WTC11 (cell line): ENCODE measurements around the gene RTF2. TPM values are rescaled to one million over a fixed set of nuclear protein-coding genes. Genes with fewer than 3 reads are reported as not detected.

Experiments
- ATAC-seq: fragments of 200-7000 bp; cut with Tn5 transposase; 2 replicates; pipeline ENCODE4 v1.10.0; 2021; ENCODE audit warnings: mild to moderate bottlenecking, moderate library complexity
- CTCF ChIA-PET: fragments of 300-600 bp; sonication (Branson Sonifier 250); formaldehyde crosslinking; loops from one replicate; lab custom pipeline; 2021; ENCODE audit warnings: antibody characterized with exemption; lab: Charles Lee
- POLR2A ChIA-PET: fragments of 350-600 bp; sonication (Branson Sonifier 250); formaldehyde crosslinking; loops from one replicate; lab custom pipeline; 2021; ENCODE audit warnings: antibody characterized with exemption; lab: Charles Lee
- DNase-seq: peaks from one replicate; pipeline ENCODE4 v3.0.0; 2021; ENCODE audit warnings: low spot score
- H3K27ac Mint-ChIP-seq: 2 replicates; pipeline ENCODE4 v1.8.0; 2021; ENCODE audit warnings: mixed read lengths
- H3K27me3 Mint-ChIP-seq: 2 replicates; pipeline ENCODE4 v1.8.0; 2021; ENCODE audit warnings: low read depth, mild to moderate bottlenecking, moderate library complexity, mixed read lengths
- H3K36me3 Mint-ChIP-seq: 2 replicates; pipeline ENCODE4 v1.8.0; 2021; ENCODE audit warnings: mixed read lengths
- H3K4me1 Mint-ChIP-seq: 2 replicates; pipeline ENCODE4 v1.8.0; 2022; ENCODE audit warnings: mixed read lengths
- H3K4me3 Mint-ChIP-seq: 2 replicates; pipeline ENCODE4 v1.8.0; 2021; ENCODE audit warnings: mild to moderate bottlenecking, moderate library complexity, mixed read lengths
- H3K9me3 Mint-ChIP-seq: 2 replicates; pipeline ENCODE4 v1.8.0; 2021; ENCODE audit warnings: mixed read lengths
- ESRRA ChIP-seq: sonication (generic); formaldehyde crosslinking; IDR thresholded peaks from 2 replicates; pipeline ENCODE4 v1.8.1; 2022; ENCODE audit warnings: mild to moderate bottlenecking, missing genetic modification reagents, borderline replicate concordance
- FOXJ3 ChIP-seq: sonication (generic); formaldehyde crosslinking; IDR thresholded peaks from 2 replicates; pipeline ENCODE4 v1.9.0; 2021; ENCODE audit warnings: missing genetic modification reagents, mild to moderate bottlenecking, borderline replicate concordance
- FOXK1 ChIP-seq: sonication (generic); formaldehyde crosslinking; IDR thresholded peaks from 2 replicates; pipeline ENCODE4 v1.8.0; 2022; ENCODE audit warnings: mild to moderate bottlenecking, moderate library complexity, missing genetic modification reagents
- NFATC4 ChIP-seq: fragments of 250-450 bp; sonication (Bioruptor Pico); IDR thresholded peaks from 2 replicates; pipeline ENCODE4 v1.9.0; 2021; ENCODE audit warnings: mild to moderate bottlenecking
- NR1H2 ChIP-seq: sonication (generic); formaldehyde crosslinking; IDR thresholded peaks from 2 replicates; pipeline ENCODE4 v1.9.0; 2021; ENCODE audit warnings: mild to moderate bottlenecking, moderate library complexity, missing genetic modification reagents
- NR3C1 ChIP-seq: sonication (generic); formaldehyde crosslinking; conservative IDR thresholded peaks from 2 replicates; pipeline ENCODE4 v1.8.1; 2023; ENCODE audit warnings: low read depth, mild to moderate bottlenecking, missing genetic modification reagents
- SMAD4 ChIP-seq: sonication (generic); formaldehyde crosslinking; IDR thresholded peaks from 2 replicates; pipeline ENCODE4 v1.8.0; 2022; ENCODE audit warnings: mild to moderate bottlenecking, missing genetic modification reagents
- SOX15 ChIP-seq: fragments of 250-450 bp; sonication (Bioruptor Pico); IDR thresholded peaks from 2 replicates; pipeline ENCODE4 v1.9.0; 2021; ENCODE audit warnings: mild to moderate bottlenecking
- ZNF263 ChIP-seq: sonication (generic); formaldehyde crosslinking; IDR thresholded peaks from 2 replicates; pipeline ENCODE4 v1.8.1; 2022; ENCODE audit warnings: low read depth, mild to moderate bottlenecking, moderate library complexity, missing genetic modification reagents
- ZNF317 ChIP-seq: sonication (generic); formaldehyde crosslinking; IDR thresholded peaks from 2 replicates; pipeline ENCODE4 v1.8.1; 2023; ENCODE audit warnings: low read depth, mild to moderate bottlenecking, moderate library complexity, missing genetic modification reagents, borderline replicate concordance
- total RNA-seq: library from RNA; stranded (reverse); gene quantifications from 3 replicates; pipeline ENCODE4 v1.2.3, GENCODE V29; 2021
- TF ChIP-seq, protein P1 (sequence below): fragments of 200-600 bp; IDR thresholded peaks from 2 replicates; pipeline ENCODE4 v1.8.0; 2022; ENCODE audit warnings: antibody characterized with exemption
- TF ChIP-seq, protein P2 (sequence below): sonication (generic); formaldehyde crosslinking; IDR thresholded peaks from 2 replicates; pipeline ENCODE4 v1.8.1; 2022; ENCODE audit warnings: low read depth, mild to moderate bottlenecking, moderate library complexity, missing genetic modification reagents, borderline replicate concordance
- TF ChIP-seq, protein P3 (sequence below): sonication (generic); formaldehyde crosslinking; IDR thresholded peaks from 2 replicates; pipeline ENCODE4 v1.8.1; 2023; ENCODE audit warnings: mild to moderate bottlenecking, missing genetic modification reagents
- TF ChIP-seq, protein P4 (sequence below): sonication (generic); formaldehyde crosslinking; IDR thresholded peaks from 2 replicates; pipeline ENCODE4 v1.8.1; 2023; ENCODE audit warnings: mild to moderate bottlenecking, missing genetic modification reagents
- TF ChIP-seq, protein P5 (sequence below): sonication (generic); formaldehyde crosslinking; IDR thresholded peaks from 2 replicates; pipeline ENCODE4 v1.8.0; 2022; ENCODE audit warnings: mild to moderate bottlenecking, missing genetic modification reagents
- TF ChIP-seq, protein P6 (sequence below): sonication (generic); formaldehyde crosslinking; conservative IDR thresholded peaks from 2 replicates; pipeline ENCODE4 v1.8.1; 2022; ENCODE audit warnings: mild to moderate bottlenecking, missing genetic modification reagents
- TF ChIP-seq, protein P7 (sequence below): sonication (generic); formaldehyde crosslinking; IDR thresholded peaks from 2 replicates; pipeline ENCODE4 v1.8.0; 2022; ENCODE audit warnings: mild to moderate bottlenecking, missing genetic modification reagents

The RTF2 gene
- total RNA-seq, 1 experiment from 2014 or later, result 46.3 TPM

DNA sequence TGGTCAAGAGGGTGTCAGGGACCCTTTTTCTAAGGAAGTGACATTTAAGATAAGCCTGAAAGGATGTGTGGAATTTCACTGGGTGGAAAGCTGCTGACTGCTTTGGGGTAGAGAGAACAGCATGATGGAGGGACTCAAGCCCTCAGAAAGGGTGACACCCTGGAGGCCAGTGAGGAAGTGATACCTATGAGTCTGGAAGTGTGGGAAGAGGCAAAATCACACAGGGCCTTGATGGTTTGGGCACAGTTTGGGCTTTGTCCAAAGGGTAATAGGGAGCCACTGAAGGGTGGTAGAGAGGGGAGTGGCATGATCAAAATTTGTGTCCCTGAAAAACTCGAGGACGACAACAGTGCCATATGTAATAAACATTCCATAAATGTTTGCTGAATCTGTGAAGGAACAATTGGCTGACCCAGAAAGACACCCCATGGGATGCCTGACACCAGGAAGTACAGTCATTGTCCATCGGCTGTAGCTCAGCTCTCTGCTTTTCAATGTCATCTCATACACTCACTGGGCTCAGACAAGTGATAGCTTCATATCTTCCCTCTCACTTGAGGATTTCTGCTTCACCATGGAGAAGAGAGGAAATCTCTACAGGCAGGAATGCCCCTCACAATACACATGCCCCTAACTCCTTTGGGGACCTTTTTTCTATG lies 35.1 kb upstream of the RTF2 start:
- TF ChIP-seq, protein P1, sequence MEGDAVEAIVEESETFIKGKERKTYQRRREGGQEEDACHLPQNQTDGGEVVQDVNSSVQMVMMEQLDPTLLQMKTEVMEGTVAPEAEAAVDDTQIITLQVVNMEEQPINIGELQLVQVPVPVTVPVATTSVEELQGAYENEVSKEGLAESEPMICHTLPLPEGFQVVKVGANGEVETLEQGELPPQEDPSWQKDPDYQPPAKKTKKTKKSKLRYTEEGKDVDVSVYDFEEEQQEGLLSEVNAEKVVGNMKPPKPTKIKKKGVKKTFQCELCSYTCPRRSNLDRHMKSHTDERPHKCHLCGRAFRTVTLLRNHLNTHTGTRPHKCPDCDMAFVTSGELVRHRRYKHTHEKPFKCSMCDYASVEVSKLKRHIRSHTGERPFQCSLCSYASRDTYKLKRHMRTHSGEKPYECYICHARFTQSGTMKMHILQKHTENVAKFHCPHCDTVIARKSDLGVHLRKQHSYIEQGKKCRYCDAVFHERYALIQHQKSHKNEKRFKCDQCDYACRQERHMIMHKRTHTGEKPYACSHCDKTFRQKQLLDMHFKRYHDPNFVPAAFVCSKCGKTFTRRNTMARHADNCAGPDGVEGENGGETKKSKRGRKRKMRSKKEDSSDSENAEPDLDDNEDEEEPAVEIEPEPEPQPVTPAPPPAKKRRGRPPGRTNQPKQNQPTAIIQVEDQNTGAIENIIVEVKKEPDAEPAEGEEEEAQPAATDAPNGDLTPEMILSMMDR, result no peak
- TF ChIP-seq FOXJ3 (CRISPR knock-in tag), result no peak
- no peak for TF ChIP-seq NFATC4 (CRISPR knock-in tag)
- TF ChIP-seq, protein P2, sequence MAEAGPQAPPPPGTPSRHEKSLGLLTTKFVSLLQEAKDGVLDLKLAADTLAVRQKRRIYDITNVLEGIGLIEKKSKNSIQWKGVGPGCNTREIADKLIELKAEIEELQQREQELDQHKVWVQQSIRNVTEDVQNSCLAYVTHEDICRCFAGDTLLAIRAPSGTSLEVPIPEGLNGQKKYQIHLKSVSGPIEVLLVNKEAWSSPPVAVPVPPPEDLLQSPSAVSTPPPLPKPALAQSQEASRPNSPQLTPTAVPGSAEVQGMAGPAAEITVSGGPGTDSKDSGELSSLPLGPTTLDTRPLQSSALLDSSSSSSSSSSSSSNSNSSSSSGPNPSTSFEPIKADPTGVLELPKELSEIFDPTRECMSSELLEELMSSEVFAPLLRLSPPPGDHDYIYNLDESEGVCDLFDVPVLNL, result no peak
- no peak for TF ChIP-seq SOX15 (CRISPR knock-in tag)
- TF ChIP-seq, protein P3, sequence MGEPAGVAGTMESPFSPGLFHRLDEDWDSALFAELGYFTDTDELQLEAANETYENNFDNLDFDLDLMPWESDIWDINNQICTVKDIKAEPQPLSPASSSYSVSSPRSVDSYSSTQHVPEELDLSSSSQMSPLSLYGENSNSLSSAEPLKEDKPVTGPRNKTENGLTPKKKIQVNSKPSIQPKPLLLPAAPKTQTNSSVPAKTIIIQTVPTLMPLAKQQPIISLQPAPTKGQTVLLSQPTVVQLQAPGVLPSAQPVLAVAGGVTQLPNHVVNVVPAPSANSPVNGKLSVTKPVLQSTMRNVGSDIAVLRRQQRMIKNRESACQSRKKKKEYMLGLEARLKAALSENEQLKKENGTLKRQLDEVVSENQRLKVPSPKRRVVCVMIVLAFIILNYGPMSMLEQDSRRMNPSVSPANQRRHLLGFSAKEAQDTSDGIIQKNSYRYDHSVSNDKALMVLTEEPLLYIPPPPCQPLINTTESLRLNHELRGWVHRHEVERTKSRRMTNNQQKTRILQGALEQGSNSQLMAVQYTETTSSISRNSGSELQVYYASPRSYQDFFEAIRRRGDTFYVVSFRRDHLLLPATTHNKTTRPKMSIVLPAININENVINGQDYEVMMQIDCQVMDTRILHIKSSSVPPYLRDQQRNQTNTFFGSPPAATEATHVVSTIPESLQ (CRISPR knock-in tag), result no peak
- no peak for TF ChIP-seq ZNF317
- TF ChIP-seq, protein P4, sequence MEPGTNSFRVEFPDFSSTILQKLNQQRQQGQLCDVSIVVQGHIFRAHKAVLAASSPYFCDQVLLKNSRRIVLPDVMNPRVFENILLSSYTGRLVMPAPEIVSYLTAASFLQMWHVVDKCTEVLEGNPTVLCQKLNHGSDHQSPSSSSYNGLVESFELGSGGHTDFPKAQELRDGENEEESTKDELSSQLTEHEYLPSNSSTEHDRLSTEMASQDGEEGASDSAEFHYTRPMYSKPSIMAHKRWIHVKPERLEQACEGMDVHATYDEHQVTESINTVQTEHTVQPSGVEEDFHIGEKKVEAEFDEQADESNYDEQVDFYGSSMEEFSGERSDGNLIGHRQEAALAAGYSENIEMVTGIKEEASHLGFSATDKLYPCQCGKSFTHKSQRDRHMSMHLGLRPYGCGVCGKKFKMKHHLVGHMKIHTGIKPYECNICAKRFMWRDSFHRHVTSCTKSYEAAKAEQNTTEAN (CRISPR knock-in tag), result no peak
- no peak for TF ChIP-seq NR1H2 (CRISPR knock-in tag)
- TF ChIP-seq SMAD4 (CRISPR knock-in tag), result no peak
- TF ChIP-seq, protein P5, sequence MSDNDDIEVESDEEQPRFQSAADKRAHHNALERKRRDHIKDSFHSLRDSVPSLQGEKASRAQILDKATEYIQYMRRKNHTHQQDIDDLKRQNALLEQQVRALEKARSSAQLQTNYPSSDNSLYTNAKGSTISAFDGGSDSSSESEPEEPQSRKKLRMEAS, result no peak
- TF ChIP-seq, protein P6, sequence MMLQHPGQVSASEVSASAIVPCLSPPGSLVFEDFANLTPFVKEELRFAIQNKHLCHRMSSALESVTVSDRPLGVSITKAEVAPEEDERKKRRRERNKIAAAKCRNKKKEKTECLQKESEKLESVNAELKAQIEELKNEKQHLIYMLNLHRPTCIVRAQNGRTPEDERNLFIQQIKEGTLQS (CRISPR knock-in tag), result no peak
- TF ChIP-seq, protein P7, sequence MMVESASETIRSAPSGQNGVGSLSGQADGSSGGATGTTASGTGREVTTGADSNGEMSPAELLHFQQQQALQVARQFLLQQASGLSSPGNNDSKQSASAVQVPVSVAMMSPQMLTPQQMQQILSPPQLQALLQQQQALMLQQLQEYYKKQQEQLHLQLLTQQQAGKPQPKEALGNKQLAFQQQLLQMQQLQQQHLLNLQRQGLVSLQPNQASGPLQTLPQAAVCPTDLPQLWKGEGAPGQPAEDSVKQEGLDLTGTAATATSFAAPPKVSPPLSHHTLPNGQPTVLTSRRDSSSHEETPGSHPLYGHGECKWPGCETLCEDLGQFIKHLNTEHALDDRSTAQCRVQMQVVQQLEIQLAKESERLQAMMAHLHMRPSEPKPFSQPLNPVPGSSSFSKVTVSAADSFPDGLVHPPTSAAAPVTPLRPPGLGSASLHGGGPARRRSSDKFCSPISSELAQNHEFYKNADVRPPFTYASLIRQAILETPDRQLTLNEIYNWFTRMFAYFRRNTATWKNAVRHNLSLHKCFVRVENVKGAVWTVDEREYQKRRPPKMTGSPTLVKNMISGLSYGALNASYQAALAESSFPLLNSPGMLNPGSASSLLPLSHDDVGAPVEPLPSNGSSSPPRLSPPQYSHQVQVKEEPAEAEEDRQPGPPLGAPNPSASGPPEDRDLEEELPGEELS, result no peak
- TF ChIP-seq NR3C1 (CRISPR knock-in tag), result no peak
- no peak for TF ChIP-seq ZNF263 (CRISPR knock-in tag)
- TF ChIP-seq FOXK1 (CRISPR knock-in tag), result no peak
- TF ChIP-seq ESRRA (CRISPR knock-in tag), result no peak
- CTCF ChIA-PET, result no interaction called here
- no peak for DNase-seq
- Mint-ChIP-seq H3K27ac (no peak overlapping the region), H3K4me3 (no peak overlapping the region), H3K27me3 (peaks cover 8% of the 10 kb centered on the region; the same call in 1 of the 2 replicates), H3K36me3 (no peaks in the 10 kb centered on the region), H3K4me1 (no peaks in the 10 kb centered on the region), H3K9me3 (no peaks in the 10 kb centered on the region)
- ATAC-seq, result no peak
- POLR2A ChIA-PET, result no interaction called here
